Islet precursor cell (in vitro differentiated cells): ENCODE data around the gene HSH2D.
A peak's percentile ranks its signal among the peaks of the same experiment; 100 is the strongest.

Experiments used
- DNase-seq: peaks from one replicate; pipeline ENCODE4 v3.0.0-alpha.2; 2018

The HSH2D gene

DNA sequence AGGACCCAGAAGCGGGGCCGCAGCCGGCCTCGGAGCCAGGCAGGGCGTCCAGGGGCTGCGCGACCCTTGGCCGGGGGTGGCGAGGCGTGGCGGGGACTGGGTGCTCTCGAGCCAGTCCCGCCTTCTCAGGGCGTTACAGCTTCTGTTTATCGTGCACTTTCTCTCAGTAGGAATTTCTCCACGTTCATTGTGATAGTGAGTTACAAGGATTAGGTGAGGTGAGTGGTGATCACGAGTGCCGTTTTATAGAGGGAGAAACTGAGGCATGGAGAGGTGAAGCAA lies 54.8 kb downstream of the HSH2D start:
- no peak for DNase-seq

DNA sequence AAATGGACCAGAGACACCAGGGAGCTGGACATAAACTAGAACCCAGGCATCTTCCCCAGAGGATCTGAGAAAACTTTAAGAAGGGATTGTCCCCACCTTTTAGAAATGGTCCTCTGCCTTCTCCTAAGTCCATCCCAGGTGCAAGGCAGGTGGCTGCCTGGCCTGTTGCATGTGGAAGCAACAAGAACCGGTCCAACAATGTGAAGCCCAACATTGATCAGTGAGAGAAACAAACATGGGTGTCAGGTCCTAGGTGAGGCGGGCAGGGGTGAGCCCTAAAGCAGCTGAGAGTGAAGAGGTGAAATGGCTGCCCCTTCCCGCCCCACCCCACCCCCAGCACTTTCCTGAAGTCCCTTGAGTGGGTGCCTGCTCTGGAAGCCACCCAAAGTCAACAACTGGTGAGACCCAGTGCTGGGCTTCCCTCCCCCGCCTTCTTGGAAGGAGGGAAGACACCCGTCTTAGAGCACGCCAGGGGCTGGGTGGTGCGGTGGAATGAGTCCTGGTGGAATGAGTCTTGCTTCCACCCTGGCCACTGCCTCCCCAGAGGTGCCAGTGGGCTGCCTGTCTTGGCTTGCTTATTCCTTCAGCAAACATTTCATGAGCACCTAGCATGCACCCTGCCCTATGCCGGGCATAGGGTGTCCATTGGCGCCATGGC lies 55.9 kb downstream of the HSH2D start:
- no peak for DNase-seq

DNA sequence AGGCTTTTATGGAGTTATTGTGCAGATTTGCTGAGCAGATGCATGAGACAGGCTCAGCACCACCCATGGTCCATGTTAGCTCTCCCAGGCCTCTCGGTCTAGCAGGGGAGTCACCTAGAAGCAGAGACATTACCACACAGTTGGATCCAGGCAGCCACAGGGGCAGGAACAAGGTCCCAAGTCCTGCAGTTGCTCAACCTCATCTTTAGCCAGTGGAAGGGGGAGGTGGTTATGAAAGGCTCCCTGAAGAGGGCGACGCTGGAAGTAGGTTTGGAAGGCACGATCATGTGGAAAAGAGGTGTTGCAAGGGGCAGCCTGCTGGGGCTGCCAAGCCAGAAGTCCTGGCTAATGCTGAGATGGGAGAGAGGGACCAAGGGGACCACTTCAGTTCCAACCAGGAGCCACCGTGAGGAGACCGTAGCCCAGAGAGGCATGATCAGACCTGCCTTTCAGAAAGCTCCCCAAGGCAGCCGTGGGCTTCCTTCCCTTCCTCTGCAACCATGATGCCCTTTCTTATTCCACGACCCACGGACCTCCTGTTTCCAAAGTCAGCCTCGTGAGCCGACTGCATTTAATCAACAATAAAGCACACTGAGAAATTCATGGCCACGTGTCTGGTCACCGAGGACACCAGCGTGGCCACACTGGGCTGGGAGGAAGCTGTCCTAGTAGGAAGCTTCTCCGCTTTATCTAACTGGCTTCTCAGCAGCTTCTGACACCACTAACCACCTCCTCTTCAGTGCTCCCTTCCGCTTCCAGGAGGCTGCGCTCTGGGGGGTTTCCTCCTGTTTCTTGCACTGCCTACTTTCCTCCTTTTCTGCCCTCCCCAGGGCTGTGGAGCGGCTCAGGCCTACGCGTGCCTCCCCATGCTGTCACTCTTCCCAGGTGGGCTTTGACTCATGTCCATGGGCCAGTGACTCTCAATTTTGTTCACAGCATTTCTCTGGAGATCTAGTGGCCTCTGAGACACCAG lies 56.8 kb downstream of the HSH2D start:
- DNase-seq = no peak

DNA sequence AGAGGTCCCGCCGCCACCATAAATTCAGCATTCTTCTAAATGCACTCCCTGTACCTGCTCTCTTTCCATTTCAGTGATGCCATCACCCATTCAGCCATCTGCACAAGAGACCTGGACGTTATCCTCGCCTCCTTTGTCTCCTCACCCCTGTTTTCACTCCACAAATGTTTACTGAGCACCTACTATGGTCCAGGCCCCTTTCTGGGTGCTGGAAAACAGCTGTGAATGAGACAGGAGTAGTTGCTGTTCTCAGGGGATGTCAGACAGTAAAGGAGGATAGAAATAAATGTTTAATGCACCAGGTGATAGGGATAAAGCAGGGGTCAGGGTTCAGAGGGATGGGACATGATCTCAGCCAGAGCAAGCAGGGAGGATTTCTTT lies 57.5 kb downstream of the HSH2D start:
- DNase-seq = no peak

DNA sequence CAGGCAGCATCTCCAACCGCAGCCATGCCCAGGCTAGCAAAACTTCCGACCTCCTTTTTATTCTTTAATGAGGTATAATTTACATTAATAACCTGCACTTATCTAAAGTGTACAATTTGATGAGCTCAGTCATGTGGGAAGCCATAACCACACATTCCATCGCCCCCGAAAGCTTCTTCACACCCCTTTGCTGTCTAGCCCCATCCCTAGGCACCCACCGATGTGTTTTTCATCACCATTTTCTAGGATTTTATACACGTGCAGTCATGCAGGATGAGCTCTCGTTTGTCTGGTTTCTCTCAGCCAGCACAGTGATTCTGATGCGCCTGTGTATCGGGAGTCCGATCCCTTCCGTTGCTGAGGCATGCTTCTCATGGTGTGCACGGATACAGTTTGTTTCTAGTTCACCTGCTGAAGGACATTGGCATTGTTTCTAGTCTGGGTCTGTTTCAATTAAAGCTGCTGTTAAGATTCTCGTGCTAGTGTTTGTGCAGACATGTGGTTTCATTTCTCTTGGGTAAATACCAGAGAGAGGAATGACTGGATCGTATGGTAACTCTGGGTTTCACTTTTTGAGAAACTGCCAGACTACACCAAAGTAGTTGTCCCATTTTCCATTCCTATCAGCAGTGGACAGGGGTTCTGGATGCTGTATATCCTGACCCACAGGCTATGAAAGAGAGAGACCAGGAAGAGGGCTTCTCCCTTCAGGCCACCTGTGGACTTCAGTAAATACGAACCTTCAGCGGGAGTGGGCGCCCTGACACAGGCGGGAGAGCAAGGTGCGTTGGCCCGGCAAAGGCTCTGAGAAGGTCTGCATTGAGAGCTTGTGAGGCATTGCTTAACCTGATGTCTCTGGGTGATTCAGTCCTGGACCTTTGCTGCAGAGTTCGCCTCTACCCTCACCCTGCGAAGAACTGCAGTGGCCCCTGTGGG lies 59.1 kb downstream of the HSH2D start:
- DNase-seq = no peak

DNA sequence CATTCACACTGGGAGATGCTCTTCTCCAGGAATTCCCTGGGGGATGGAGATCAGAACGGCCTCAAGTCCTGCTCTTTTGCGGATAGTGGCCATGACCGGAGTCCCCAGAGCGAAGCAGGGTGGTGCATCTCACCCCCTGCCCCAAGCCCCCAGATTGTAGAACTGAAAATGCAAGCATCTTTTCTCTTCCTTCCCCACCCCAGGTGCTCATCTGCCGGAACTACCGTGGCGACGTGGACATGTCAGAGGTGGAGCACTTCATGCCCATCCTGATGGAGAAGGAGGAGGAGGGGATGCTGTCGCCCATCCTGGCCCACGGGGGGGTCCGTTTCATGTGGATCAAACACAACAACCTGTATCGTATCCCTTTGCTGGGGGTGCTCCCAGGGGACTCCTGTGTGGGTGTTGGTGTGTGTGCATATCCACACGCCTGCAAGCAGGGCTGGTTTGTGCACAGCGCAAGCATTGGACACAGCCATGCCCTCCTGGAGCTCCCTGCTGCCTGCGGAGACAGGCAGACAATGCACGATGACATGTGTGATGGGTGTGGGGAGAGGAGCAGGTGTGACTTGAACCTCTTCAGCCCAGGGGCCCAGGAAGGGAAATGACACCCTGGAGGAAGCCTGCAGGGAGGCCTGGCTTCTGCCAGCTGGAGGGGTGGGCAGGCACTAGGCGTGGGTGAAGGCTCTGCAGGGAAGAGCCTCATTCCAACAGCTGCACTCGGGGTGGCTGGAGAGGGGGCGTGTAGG lies 59.9 kb downstream of the HSH2D start:
- no peak for DNase-seq

DNA sequence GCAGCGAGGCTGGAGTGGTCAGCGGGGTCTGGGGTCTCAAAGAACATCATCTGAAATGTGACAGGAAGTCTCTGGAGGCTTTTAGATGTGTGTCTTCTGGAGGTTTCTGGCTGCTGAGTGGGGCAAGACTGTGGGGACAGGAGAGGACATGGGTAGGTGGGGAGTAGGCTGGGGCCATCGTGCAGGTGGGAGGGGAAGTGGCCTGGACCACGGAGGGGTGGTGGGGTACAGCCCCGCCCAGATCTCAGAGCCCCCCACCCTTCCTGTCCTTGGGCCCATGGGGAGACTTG lies 60.5 kb downstream of the HSH2D start:
- DNase-seq = no peak

DNA sequence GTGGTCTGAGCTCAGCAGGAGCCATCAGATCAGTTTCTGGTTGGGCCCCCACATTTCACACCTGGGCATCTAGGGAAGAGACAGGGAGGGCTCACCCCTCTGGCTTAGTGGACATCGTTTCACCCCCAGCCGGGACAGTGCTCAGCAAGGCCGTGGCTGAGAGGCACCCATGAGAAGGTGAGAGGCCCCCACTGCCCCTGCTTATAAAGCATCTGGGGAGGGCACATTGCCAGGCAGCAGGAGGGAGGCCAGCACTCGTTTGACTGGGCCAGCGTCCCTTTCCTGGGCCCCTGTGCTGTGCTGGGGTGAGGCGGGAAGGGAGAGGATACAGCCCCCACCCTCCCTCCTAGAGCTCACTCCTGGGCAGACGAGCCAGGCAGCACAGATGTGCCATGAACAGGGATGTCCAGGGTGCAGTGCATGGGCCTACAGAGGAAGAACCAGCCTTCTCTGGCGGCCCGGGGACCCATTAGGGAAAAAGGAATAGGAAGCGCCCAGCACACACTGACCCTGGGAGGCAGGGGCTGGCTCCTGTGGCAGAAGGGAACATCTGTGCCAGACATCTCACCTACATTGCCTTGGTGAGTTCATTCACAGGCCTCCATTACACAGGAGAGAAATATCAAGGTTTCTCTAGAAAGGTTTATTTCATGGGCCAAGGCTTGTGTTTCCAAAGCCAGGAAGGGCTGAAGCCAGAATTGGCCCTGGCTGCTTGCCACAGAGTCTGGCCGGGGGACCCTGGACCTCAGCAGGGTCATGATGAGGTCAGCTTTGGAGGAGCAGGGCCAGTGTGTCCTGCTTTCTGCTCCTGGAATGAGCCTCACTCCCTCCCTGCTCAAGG lies 61.9 kb downstream of the HSH2D start:
- DNase-seq = no peak

DNA sequence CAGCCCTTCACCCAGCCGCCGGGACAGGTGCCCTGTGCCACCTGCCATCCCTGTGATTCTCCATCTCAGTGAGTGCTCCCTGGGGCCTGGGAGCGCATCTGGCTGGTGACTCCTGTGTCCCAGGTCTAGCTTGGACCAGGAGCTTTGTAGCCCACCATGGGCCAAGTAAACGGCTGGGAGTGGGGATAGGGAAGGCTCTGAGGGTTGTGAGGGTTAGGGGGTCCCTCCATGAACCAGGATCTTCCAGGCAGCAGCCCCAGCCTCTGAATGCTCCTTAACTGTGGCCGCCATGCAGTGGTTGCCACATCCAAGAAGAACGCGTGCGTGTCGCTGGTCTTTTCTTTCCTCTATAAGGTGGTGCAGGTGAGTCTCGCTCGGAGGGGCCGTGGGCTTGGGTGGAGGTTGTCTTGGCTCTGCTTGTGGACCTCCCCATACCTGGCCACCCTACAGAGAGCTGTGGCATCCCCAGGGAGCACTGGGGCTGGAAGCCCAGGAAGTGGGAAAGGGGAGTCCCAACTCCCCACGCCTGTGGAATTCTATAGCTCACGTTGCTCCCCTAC lies 62.6 kb downstream of the HSH2D start:
- no peak for DNase-seq

DNA sequence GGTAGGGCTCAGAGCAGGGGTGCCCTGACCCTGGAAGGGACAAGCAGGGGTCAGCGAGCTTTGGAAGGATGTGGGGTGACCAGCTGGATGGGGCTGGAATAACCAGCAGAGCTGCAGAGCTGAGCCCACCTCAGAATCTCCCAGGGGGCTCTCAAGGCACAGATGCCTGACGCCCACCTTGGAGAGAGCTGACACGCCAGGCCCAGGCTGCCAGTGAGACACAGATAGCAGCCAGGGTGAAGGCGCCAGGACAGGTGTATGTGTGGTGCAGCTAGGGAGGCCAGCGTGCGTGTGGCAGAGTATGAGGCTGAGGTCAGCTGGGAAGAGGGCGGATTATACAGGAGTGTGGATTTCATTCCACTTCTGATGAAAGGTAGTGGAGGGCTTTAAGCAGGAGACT lies 63.2 kb downstream of the HSH2D start:
- peak; percentile 43 for DNase-seq

DNA sequence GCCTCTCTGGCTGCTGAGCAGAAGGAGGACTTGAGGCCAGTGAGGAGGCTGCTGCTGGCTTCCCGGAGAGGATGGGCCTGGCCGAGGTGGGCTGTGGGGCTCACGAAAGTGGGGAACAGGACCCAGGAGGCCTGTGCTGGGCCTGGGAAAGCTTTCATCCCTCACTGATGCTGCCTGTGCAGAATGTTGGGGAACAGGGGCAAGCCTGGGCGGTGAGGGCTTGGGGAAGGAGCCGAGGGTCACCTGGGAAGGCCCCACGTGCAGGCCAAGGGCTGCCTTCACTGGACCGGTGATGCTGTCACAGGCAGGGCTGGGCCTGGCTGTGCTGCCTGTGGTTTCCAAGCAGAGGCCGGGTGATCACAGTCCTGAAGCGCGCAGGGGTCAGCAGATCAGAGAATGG lies 63.6 kb downstream of the HSH2D start:
- no peak for DNase-seq

DNA sequence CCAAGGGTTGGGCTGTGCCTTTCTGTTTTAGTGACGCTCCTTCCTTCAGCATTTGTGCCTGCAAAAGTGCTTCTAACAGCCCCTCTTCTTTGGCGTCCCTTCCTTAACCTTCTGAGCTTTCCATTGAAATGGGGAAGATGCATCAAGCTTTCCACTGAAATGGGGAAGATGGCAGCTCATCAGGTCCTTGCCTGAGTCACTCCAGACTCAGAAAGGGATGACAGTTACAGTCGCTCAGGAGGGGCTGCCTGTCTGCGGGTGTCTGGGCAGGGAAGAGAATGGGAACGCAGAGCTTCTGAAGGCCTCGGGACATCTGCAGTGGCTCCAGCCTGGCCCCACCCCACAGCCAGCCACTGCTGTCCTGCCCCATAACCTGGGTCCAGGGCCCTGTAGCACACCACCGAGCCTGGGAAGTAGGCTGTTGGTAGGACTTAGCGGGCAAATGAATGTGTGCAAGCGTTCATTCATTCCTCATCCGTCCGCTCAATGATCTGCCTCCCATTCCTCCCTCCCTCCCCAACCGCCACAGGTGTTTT lies 64.1 kb downstream of the HSH2D start:
- DNase-seq = peak; percentile 50
